Psoas muscle (tissue), 8 donors: Measurements from ENCODE around the gene FGFR2. TPM values are rescaled to one million over a fixed set of nuclear protein-coding genes. Genes with fewer than 3 reads are reported as not detected.

Source experiments
- ATAC-seq, 4 donors: fragments of 200-7000 bp; cut with Tn5 transposase; one replicate each; pipeline ENCODE4 v1.9.1; 2020; ENCODE audit warnings: moderate library complexity in 3 of 4, mild to moderate bottlenecking in 2 of 4
- DNase-seq, 2 donors: peaks; one replicate each; pipeline ENCODE4 v3.0.0-alpha.2; 2020
- H3K27ac ChIP-seq: fragments of 200-600 bp; one replicate; pipeline ENCODE4 v1.8.0; 2022
- H3K27me3 ChIP-seq, 3 donors: fragments of 200-600 bp in 1 of 3; one replicate each; pipeline versions ENCODE4 v1.6.1 to v1.8.0; 2013 to 2022; ENCODE audit warnings: low read length in 2 of 3, mild to moderate bottlenecking in 2 of 3, moderate library complexity in 1 of 3; ENCODE audit not compliant: insufficient read depth in 3 of 3
- H3K36me3 ChIP-seq, 2 donors: fragments of 200-600 bp in 1 of 2; one replicate each; pipeline versions ENCODE4 v1.6.1 to v1.8.0; 2013 to 2022; ENCODE audit warnings: low read depth in 1 of 2, mild to moderate bottlenecking in 1 of 2, moderate library complexity in 1 of 2; ENCODE audit not compliant: insufficient read depth in 1 of 2
- H3K4me1 ChIP-seq: fragments of 200-600 bp; one replicate; pipeline ENCODE4 v1.8.0; 2022
- H3K4me3 ChIP-seq: fragments of 200-600 bp; one replicate; pipeline ENCODE4 v1.8.0; 2022; ENCODE audit warnings: mild to moderate bottlenecking
- H3K9me3 ChIP-seq: fragments of 200-600 bp; one replicate; pipeline ENCODE4 v1.8.0; 2022
- CTCF ChIP-seq: fragments of 200-600 bp; IDR thresholded peaks from one replicate; pipeline ENCODE4 v1.8.0; 2022; ENCODE audit warnings: antibody characterized with exemption
- whole genome bisulfite sequencing, 3 donors: extraction: QIAGEN DNeasy Blood & Tissue Kit; methylation state at CpG; one replicate each; pipeline versions ENCODE4 v1.1.6 to v1.1.7; 2013; 5-methylcytosine and 5-hydroxymethylcytosine counted together
- intact Hi-C, 2 donors: fragments of 100-400 bp; cut with DNase I; formaldehyde crosslinking; loops; one replicate each; pipeline versions ENCODE4 v1.11.0 to v1.14.2; 2022
- long read RNA-seq, 2 donors: library from polyadenylated mRNA; unstranded; transcript quantifications; one replicate each; pipeline ENCODE4 v2.0.0, GENCODE V29; 2021
- polyA plus RNA-seq, 3 donors: library from polyadenylated mRNA; stranded (reverse); fragments of 200-250 nt; gene quantifications; one replicate each; pipeline ENCODE4 v1.2.3, GENCODE V29; 2013
- total RNA-seq, 4 donors: library from RNA; stranded (reverse); fragmentation: NEBNext Ultra II Directional in 2 of 4; extraction: Animal tissue kit (Norgen Biotek cat#: 25700) in 2 of 4; gene quantifications; one replicate each; pipeline versions ENCODE4 v1.2.1 to v1.2.4, GENCODE V29; 2021 to 2023
- donor health status: healthy with polysubstance abuse.
- donor health status: DM: no; HTN: no; CAD: no; lungs with moderate emphysema.
- donor health status: Bipolar disorder and iron deficiency.
- donor health status: healthy.
- donor health status: DM: yes; HTN: yes; CAD: no.
- donor health status: DM: no; HTN: no; CAD: no.
- donor health status: DM: no; HTN: no; CAD: no.
- donor health status: DM: yes; HTN: yes; CAD: no.

The FGFR2 gene
- total RNA-seq = under 1 TPM in 2 of 4 donors, not detected in 2; 0.36 to 0.50 TPM
- under 1 TPM; 0.08 to 0.20 (median 0.10) TPM for polyA plus RNA-seq
- long read RNA-seq, donor 1 = 0 reads
- long read RNA-seq, donor 2 = 0 reads

GRCh38 chr10:121598263-121599249 lies at the start of gene FGFR2:
FGFR2 (minus strand) TSS chr10:121598444; CDS start chr10:121593817, 4,627 bp downstream.
- Histone ChIP-seq H3K9me3 (no peaks in the 10 kb centered on the region), H3K4me3 (peak within 1 kb of the TSS; percentile 54), H3K36me3 (no peaks in the 10 kb centered on the region), H3K27ac (no peak within 1 kb of the TSS), H3K27me3 (peaks cover 4 to 91% (median 22%) of the 10 kb centered on the region in 3 donors), H3K4me1 (peaks cover 7% of the 10 kb centered on the region)
- no peak for TF ChIP-seq CTCF
- ATAC-seq (peak; percentile 80 to 93 (median 88)), DNase-seq (peak; percentile 76 to 78)
- WGBS, 3 donors = 1 to 2% (median 1%) methylated on average over 31 to 92 of the region's 92 CpGs
- intact Hi-C loops = no loop called here

DNA sequence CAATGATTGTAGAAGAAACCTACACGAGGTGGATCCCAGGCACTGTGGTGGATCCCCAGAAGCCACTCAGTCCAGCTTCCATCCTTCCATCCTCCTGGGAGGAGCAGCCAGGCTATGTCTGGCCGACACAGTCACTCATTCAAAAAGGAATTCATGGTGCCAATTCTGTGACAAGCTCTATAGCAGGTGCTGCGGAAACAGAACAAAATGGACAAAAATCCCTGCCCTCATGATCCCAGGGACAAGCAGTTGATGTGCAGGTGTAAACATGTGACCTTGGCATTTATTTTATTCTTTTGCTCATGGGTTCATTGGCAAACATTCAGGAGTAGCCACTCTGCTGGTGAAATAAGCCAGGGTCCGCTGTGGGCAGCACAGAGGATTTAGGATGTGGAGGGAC lies 49.2 kb upstream of the FGFR2 start:
- H3K27ac ChIP-seq = no peak overlapping the region
- H3K4me1 ChIP-seq = no peaks in the 10 kb centered on the region
- WGBS, 3 donors = 52 to 71% (median 57%) methylated on average over 4 of the region's 4 CpGs
- DNase-seq (no peak), ATAC-seq (no peak)
- H3K9me3 ChIP-seq = no peaks in the 10 kb centered on the region
- intact Hi-C loops = no loop called here
- H3K36me3 ChIP-seq = no peaks in the 10 kb centered on the region
- no peak overlapping the region for H3K4me3 ChIP-seq
- TF ChIP-seq CTCF = no peak
- peaks cover 0 to 5% (median 5%) of the 10 kb centered on the region in 3 donors for H3K27me3 ChIP-seq

- peaks cover 7% of the 10 kb centered on the region for H3K9me3 ChIP-seq
- H3K36me3 ChIP-seq = no peaks in the 10 kb centered on the region
- H3K27me3 ChIP-seq = peaks cover 0 to 5% (median 5%) of the 10 kb centered on the region in 3 donors
- no peak for DNase-seq
- intact Hi-C loops = no loop called here
- WGBS, 3 donors = 78 to 87% (median 82%) methylated on average over 7 of the region's 7 CpGs
- no peak overlapping the region for H3K4me3 ChIP-seq
- ATAC-seq = no peak
- no peak overlapping the region for H3K27ac ChIP-seq
- TF ChIP-seq CTCF = no peak
- no peaks in the 10 kb centered on the region for H3K4me1 ChIP-seq
Measured at GRCh38 chr10:121645696-121646095, 47.5 kb upstream of the FGFR2 start.

DNA sequence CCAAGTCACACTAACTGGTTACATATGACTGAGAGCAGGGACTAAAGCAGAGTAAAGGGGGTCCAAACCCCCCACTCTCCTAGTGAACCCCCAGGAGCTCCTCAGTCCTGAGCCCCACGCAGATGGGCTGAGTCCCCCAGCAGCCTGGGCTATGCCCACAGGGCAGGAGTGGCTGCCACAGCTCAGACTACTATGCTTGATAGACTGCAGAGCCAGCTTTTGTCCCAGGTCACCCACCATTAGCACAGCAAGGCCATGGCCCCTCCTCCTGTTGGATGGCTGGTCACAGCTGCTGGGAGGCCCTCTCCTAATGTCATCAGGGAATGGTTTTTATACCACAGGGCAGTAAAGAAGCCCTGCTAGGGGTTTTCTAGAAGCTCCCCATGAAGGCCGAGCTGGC lies 46.3 kb upstream of the FGFR2 start:
- Histone ChIP-seq H3K9me3 (peaks cover 7% of the 10 kb centered on the region), H3K4me3 (no peak overlapping the region), H3K4me1 (no peaks in the 10 kb centered on the region), H3K27me3 (peaks cover 0 to 5% (median 5%) of the 10 kb centered on the region in 3 donors), H3K36me3 (no peaks in the 10 kb centered on the region), H3K27ac (no peak overlapping the region)
- intact Hi-C loops = no loop called here
- DNase-seq = no peak
- WGBS, 3 donors = 63 to 81% (median 64%) methylated on average over 2 of the region's 2 CpGs
- no peak for ATAC-seq
- TF ChIP-seq CTCF = no peak
